Middle frontal gyrus (tissue), 1 donor: Measurements from ENCODE around the gene FAM25G.
"Not testable (repeated sequence)": the region's sequence is repeated elsewhere in the genome, so short reads cannot be mapped to it uniquely, and the experiment has no call there.

Experiments
- DNase-seq: peaks from one replicate; pipeline ENCODE4 v3.0.0-alpha.2; 2015; ENCODE audit warnings: low spot score; ENCODE audit errors: extremely low spot score

FAM25G gene

GRCh38 chr10:47465216-47465917, 26.1 kb downstream of the FAM25G start:
- not testable (repeated sequence) for DNase-seq

GRCh38 chr10:47462577-47463358, 28.7 kb downstream of the FAM25G start:
- not testable (repeated sequence) for DNase-seq

GRCh38 chr10:47461261-47461687, 30.2 kb downstream of the FAM25G start:
- not testable (repeated sequence) for DNase-seq

GRCh38 chr10:47458466-47459154, 32.9 kb downstream of the FAM25G start:
- no peak for DNase-seq

GRCh38 chr10:47457826-47458225, 33.7 kb downstream of the FAM25G start:
- no peak for DNase-seq

DNA sequence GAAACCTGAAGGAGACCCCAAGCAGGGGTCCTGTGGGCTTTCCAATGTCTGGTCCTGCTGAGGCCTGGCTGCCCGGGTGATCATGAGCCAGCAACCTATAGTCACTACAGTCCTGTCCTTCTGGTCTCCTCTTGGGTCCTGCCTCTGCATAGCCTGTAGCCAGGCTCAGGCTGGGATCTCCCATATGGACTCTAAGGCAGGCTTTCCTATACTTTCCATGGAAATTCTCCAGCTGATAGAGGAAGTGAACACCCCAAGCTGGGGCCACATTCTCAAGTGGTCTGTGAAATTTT, 34.0 kb downstream of the FAM25G start:
- DNase-seq, result no peak

GRCh38 chr10:47456794-47457527, 34.5 kb downstream of the FAM25G start:
- no peak for DNase-seq

DNA sequence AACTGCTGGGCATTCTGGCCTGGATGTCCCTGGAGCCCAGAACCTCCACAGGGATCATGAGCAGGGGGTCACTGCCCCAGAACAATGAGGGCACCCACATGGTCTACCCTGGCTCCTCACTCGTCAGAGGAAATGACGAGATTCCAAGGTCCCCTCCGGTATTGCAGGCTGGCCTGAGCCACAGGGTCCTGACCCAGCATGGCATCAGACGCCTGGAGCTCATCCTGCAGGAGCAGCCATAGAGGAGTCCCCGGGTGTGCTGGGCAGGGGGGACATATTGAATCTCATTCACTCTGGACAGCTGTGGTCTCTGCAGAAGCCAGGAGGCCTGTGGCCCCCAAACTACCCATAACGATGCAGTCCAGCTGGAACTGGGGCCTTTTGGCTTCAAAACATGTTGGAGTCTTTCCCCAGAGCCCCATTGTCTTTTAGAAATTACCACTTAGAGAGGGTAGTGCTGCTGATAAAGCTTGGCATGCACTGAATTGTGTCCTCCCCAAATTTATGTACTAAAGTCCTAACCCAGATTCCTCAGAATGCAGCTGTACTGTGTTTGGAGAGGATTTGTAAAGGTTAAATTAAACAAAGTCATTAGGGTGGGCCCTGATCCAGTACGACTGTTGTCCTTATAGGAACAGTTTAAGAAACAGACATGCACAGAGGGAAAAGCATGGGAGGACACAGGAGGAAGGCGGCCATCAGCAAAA, 35.3 kb downstream of the FAM25G start:
- DNase-seq, result no peak

DNA sequence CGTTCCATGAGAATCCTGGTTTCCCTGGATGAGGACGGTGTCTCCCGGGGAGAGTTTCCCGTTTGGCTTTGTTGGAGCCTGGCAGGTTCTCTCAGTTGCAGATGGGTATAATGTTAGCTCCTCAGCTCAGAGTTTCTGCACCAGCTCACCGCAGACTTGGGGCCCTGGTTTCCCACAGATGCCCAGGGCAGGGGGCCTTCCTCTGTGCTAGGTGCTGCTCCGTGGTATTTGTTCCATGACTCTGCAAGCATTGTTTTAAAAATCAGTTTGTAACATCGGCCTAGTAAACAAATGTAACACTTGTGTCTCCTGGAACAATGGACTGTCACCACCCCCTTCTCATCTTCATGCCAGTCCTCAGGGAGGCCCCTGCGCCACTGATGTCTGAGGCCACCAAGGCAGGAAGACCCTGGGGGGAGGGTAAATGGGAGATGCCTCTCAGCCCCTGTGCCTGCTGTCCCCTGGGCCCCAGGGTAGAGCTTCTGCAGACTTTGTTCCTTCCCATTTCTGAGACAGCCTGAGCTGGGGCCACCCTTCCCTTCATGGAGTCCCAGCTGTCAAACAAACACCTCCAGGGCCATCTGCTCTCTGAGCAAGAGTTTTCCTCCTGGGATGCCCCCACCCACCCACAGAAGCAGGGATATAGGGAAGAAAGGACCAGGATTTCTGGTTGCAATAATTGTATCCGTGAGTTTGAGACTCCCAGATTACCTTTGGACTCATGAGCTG, 36.0 kb downstream of the FAM25G start:
- DNase-seq, result not testable (repeated sequence)

DNA sequence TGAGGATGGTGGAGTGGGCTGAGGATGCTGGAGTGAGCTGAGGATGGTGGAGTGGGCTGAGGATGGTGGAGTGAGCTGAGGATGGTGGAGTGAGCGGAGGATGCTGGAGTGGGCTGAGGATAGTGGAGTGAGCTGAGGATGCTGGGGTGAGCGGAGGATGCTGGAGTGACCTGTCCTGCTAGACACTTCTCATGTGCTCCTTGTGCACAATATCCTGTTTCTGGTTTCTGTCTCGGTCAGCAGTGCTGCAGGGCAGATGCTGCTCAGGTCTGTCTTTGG, 36.8 kb downstream of the FAM25G start:
- DNase-seq, result no peak

GRCh38 chr10:47454008-47454779, 37.3 kb downstream of the FAM25G start:
- no peak for DNase-seq

DNA sequence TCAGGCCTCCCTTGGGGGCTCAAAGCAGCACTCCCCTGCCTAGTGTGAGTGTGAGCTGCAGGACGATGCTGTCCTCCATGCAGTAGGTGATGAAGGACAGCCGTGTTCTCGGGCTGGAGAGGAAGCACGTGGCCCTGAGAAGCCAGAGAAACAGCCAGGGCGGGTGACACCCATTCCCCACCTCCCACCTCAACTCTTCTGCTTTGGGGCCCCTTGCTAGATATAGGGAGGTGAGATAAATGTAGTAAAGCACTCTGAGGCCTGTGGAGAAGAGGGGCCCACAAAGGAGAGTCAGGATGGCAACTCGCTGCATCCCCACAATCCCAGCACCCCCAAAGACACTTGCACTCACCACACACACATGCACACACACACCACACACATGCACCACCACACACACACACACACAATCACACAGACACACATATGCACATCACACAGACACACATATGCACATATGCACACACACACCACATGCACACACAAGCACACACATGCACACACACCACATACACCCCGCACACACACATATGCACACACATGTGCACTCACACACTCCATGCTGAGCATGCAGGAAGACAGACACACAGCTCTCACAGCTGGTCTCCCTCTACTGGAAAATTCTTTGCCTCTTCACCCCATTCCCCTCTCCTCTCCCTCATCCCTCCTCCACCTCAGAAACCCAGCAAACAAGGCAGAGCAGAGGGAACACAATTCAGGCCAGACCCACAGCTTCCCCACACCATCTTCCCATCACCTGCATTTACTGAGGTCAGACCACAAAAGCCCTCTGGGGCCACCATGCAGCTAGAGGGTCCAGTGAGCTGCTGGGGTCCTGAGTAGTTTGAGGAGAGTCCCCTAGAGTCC, 38.1 kb downstream of the FAM25G start:
- no peak for DNase-seq

- DNase-seq, result no peak
These were observed 38.9 kb downstream of the FAM25G start for GRCh38 chr10:47452495-47453140.

DNA sequence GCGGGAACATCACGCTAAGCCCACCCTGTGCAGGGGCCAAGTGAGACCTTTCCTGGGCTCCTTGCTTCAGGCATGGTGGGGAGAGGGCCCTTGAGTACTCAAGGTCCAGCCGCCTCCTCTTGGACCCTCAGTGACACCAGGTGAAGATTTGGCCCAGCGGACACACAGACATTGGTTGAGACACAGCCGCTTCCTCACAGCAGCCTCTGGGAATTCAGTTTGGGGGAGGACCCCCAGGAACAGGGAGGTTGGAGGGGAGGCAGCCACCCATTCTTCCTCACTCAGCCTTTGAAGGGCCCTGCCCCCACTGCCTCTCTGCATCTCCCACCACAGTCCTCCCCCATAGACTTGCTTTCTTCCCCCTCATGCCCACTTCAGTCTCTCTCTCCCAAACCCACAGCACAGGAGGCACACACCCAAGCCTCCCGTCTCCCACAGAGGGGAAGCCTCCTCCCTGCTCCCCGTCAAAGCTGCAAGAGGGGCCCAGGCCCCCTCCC, 39.5 kb downstream of the FAM25G start:
- DNase-seq, result no peak

DNA sequence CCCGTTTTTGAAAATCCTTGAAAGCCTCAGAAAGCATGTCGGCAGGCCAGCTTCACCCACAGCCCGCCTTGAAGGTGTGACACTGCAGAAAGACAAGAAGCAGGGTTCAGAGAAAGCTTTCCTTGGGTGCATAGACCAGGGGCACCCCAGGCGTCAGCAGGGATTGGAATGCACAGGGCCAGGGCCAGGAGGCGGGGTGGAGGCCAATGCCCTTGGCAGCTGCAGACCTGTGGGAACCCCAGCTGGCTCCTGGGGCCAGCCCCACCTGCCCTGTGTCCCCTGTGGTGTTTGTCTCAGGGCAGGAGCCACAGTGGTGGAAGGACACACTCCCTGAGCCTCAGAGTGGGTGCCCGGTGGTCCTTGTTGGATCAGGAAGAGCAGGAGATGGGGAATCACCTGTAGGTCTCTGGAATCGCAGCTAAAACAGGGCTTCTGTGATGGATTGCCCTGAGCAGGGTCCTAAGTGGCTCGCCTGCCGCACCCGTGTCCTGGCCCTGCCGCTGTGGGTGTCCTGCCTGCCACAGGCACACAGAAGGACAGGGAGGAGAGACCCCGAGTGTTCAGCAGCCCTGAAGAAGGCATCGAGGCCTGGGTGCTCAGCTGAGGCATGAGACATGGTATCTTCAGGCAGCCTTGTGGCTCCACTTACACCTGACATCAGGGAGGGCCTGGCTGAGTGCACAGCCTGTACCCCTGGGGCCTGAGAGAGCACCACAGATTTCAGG, 40.1 kb downstream of the FAM25G start:
- DNase-seq, result no peak

GRCh38 chr10:47450442-47450841, 41.1 kb downstream of the FAM25G start:
- no peak for DNase-seq

DNA sequence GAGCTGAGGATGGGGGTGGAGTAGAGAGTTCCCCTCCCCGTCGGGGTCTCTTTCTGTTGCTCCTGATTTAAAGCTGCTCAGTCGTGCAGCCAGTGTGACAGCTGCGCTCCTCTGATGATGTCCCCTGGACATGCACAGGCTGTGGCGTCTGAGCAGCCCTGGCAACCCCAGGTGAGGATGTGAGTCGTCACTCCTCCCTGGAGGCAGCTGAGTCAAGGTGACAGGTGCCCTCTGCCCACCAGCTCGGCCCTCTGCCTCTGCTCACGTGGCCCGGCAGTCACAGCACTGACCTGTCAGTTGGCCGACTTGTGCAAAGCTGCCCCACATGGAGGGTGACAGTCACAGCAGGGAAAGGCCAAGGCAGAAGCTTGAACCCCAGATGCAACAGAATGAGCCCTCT, 41.5 kb downstream of the FAM25G start:
- DNase-seq, result no peak
